Astrocyte (in vitro differentiated cells and primary cell): ENCODE results near the gene OCIAD1.

Source experiments
- EZH2 ChIP-seq: IDR thresholded peaks from 2 replicates; pipeline ENCODE4 v1.6.1; 2012; ENCODE audit warnings: mild to moderate bottlenecking, low read length, inconsistent platforms; ENCODE audit not compliant: insufficient read depth
- TF ChIP-seq, protein P1 (sequence below): IDR thresholded peaks from 2 replicates; pipeline ENCODE4 v1.5.1; 2011; ENCODE audit warnings: low read depth, mild to moderate bottlenecking, inconsistent platforms, low read length, moderate library complexity; ENCODE audit not compliant: insufficient read depth

GRCh38 chr4:48785302-48785701 is 45.6 kb upstream of the OCIAD1 start:
- TF ChIP-seq, protein P1, sequence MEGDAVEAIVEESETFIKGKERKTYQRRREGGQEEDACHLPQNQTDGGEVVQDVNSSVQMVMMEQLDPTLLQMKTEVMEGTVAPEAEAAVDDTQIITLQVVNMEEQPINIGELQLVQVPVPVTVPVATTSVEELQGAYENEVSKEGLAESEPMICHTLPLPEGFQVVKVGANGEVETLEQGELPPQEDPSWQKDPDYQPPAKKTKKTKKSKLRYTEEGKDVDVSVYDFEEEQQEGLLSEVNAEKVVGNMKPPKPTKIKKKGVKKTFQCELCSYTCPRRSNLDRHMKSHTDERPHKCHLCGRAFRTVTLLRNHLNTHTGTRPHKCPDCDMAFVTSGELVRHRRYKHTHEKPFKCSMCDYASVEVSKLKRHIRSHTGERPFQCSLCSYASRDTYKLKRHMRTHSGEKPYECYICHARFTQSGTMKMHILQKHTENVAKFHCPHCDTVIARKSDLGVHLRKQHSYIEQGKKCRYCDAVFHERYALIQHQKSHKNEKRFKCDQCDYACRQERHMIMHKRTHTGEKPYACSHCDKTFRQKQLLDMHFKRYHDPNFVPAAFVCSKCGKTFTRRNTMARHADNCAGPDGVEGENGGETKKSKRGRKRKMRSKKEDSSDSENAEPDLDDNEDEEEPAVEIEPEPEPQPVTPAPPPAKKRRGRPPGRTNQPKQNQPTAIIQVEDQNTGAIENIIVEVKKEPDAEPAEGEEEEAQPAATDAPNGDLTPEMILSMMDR: no peak
- TF ChIP-seq EZH2: no peak
